Endodermal cell (in vitro differentiated cells): ENCODE data around the gene AP1B1. TPM values are rescaled to one million over a fixed set of nuclear protein-coding genes. Genes with fewer than 3 reads are reported as not detected.

ENCODE experiments used
- DNase-seq: peaks from one replicate; pipeline ENCODE4 v3.0.0-alpha.2; 2017
- H3K27ac ChIP-seq: 2 replicates; pipeline ENCODE4 v1.5.1; 2013; ENCODE audit warnings: mild to moderate bottlenecking, low read depth, low read length, moderate library complexity
- H3K27me3 ChIP-seq: 2 replicates; pipeline ENCODE4 v1.6.1; 2013; ENCODE audit warnings: mild to moderate bottlenecking, low read length, moderate library complexity; ENCODE audit not compliant: insufficient read depth, control insufficient read depth, poor library complexity, severe bottlenecking
- H3K36me3 ChIP-seq: 2 replicates; pipeline ENCODE4 v1.7.0; 2013; ENCODE audit warnings: mild to moderate bottlenecking, low read length, moderate library complexity; ENCODE audit not compliant: control insufficient read depth, insufficient read depth
- H3K4me1 ChIP-seq: one replicate; pipeline ENCODE4 v1.7.0; 2013; ENCODE audit warnings: low read length; ENCODE audit not compliant: control insufficient read depth, insufficient read depth
- H3K4me3 ChIP-seq: 2 replicates; pipeline ENCODE4 v1.5.1; 2013; ENCODE audit warnings: mild to moderate bottlenecking, low read length, moderate library complexity
- H3K9ac ChIP-seq: 2 replicates; pipeline ENCODE4 v1.6.1; 2013; ENCODE audit warnings: mild to moderate bottlenecking, low read length, moderate library complexity; ENCODE audit not compliant: poor library complexity, severe bottlenecking; ENCODE audit errors: extremely low read depth
- H3K9me3 ChIP-seq: 2 replicates; pipeline ENCODE4 v1.6.1; 2013; ENCODE audit warnings: mild to moderate bottlenecking, low read length, moderate library complexity; ENCODE audit not compliant: control insufficient read depth
- H3K27ac Mint-ChIP-seq: 2 replicates; pipeline ENCODE4 v1.8.0; 2020; ENCODE audit warnings: mixed read lengths
- H3K27me3 Mint-ChIP-seq: 2 replicates; pipeline ENCODE4 v1.8.0; 2021; ENCODE audit warnings: mild to moderate bottlenecking, mixed read lengths; ENCODE audit not compliant: insufficient read depth
- H3K36me3 Mint-ChIP-seq: 2 replicates; pipeline ENCODE4 v1.8.0; 2020; ENCODE audit warnings: low read depth, mixed read lengths
- H3K4me1 Mint-ChIP-seq: 2 replicates; pipeline ENCODE4 v1.8.0; 2020; ENCODE audit warnings: mixed read lengths
- H3K4me3 Mint-ChIP-seq: 2 replicates; pipeline ENCODE4 v1.8.0; 2020; ENCODE audit warnings: mild to moderate bottlenecking, moderate library complexity, mixed read lengths
- H3K9me3 Mint-ChIP-seq: 2 replicates; pipeline ENCODE4 v1.8.0; 2020; ENCODE audit warnings: mild to moderate bottlenecking, mixed read lengths
- whole genome bisulfite sequencing, 2 experiments: methylation state at CpG; one replicate each; pipeline versions ENCODE4 v1.1.5 to v1.1.7; 2013; ENCODE audit warnings: missing lambda C conversion rate in 2 of 2, mixed read lengths in 1 of 2; ENCODE audit not compliant: insufficient coverage in 1 of 2, insufficient read length in 1 of 2; 5-methylcytosine and 5-hydroxymethylcytosine counted together
- microRNA-seq: library from miRNA; unstranded; fragments of <30 nt; microRNA quantifications from one replicate; pipeline ENCODE4 v1.2.0, GENCODE V29; 2020; ENCODE audit warnings: borderline microRNAs expressed
- total RNA-seq, 2 donors: library from RNA; stranded (reverse); fragmentation: NEBNext Ultra II Directional in 1 of 2; extraction: Animal tissue kit (Norgen Biotek cat#: 25700) in 1 of 2; gene quantifications; 2 replicates in 1 of 2; 3 replicates in 1 of 2; pipeline ENCODE4 v1.2.1, GENCODE V29; 2021
- TF ChIP-seq, protein P1 (sequence below): fragments of 200-600 bp; sonication (generic); conservative IDR thresholded peaks from 2 replicates; pipeline ENCODE4 v1.5.0; 2021; ENCODE audit warnings: antibody characterized with exemption, mild to moderate bottlenecking

AP1B1 gene
- total RNA-seq, 2 donors from 2014 or later: 64.9 to 76.6 TPM

GRCh38 chr22:29284196-29284595 lies 104.2 kb downstream of the AP1B1 start:
- Histone ChIP-seq H3K4me1 (no peaks in the 10 kb centered on the region), H3K9ac (no peak overlapping the region), H3K36me3 (peaks cover 89% of the 10 kb centered on the region), H3K4me3 (no peak overlapping the region), H3K27ac (no peak overlapping the region), H3K27me3 (no peaks in the 10 kb centered on the region), H3K9me3 (no peaks in the 10 kb centered on the region)
- no peak for DNase-seq
- Mint-ChIP-seq H3K36me3 (peaks cover 93% of the 10 kb centered on the region), H3K4me3 (no peak overlapping the region), H3K4me1 (no peaks in the 10 kb centered on the region), H3K27me3 (no peaks in the 10 kb centered on the region), H3K9me3 (no peaks in the 10 kb centered on the region), H3K27ac (peak overlapping the region; percentile 72)
- TF ChIP-seq, protein P1, sequence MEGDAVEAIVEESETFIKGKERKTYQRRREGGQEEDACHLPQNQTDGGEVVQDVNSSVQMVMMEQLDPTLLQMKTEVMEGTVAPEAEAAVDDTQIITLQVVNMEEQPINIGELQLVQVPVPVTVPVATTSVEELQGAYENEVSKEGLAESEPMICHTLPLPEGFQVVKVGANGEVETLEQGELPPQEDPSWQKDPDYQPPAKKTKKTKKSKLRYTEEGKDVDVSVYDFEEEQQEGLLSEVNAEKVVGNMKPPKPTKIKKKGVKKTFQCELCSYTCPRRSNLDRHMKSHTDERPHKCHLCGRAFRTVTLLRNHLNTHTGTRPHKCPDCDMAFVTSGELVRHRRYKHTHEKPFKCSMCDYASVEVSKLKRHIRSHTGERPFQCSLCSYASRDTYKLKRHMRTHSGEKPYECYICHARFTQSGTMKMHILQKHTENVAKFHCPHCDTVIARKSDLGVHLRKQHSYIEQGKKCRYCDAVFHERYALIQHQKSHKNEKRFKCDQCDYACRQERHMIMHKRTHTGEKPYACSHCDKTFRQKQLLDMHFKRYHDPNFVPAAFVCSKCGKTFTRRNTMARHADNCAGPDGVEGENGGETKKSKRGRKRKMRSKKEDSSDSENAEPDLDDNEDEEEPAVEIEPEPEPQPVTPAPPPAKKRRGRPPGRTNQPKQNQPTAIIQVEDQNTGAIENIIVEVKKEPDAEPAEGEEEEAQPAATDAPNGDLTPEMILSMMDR: no peak
- 97 to 100% methylated on average over 2 to 3 of the region's 3 CpGs for WGBS, 2 experiments

- H3K27me3 Mint-ChIP-seq: no peaks in the 10 kb centered on the region
- H3K27ac Mint-ChIP-seq: no peak overlapping the region
- no peak overlapping the region for H3K9ac ChIP-seq
- H3K4me3 ChIP-seq: no peak overlapping the region
- H3K9me3 Mint-ChIP-seq: no peaks in the 10 kb centered on the region
- H3K4me3 Mint-ChIP-seq: no peak overlapping the region
- peaks cover 4% of the 10 kb centered on the region for H3K4me1 Mint-ChIP-seq
- no peak for DNase-seq
- no peaks in the 10 kb centered on the region for H3K4me1 ChIP-seq
- no peaks in the 10 kb centered on the region for H3K9me3 ChIP-seq
- peaks cover 88% of the 10 kb centered on the region for H3K36me3 ChIP-seq
- peaks cover 93% of the 10 kb centered on the region for H3K36me3 Mint-ChIP-seq
- TF ChIP-seq, protein P1: no peak
- 100% methylated on average over 1 of the region's 1 CpG for WGBS, 2 experiments
- H3K27ac ChIP-seq: no peak overlapping the region
- no peaks in the 10 kb centered on the region for H3K27me3 ChIP-seq
These were observed 110.4 kb downstream of the AP1B1 start for GRCh38 chr22:29277927-29278326.

Small RNA genes lying within 50 kb of the gene (microRNA-seq; reads per million reads assigned to microRNA genes)
- 2.2 reads per million, percentile 13 among the genes with 10 or more reads in this experiment for gene MIR3653

Other genes starting within 250 kb of the AP1B1 start
- 10 to 100 TPM; 19.8 to 41.8 TPM for gene EMID1, start 182.7 kb downstream of the AP1B1 start, total RNA-seq
- 10 to 100 TPM; 65.0 to 75.2 TPM for gene RHBDD3, start 120.6 kb downstream of the AP1B1 start, total RNA-seq
- 100 to 1,000 TPM; 295 to 352 TPM for gene EWSR1, start 120.3 kb downstream of the AP1B1 start, total RNA-seq
- gene GAS2L1, start 81.9 kb downstream of the AP1B1 start, total RNA-seq: 10 to 100 TPM; 22.2 to 24.9 TPM
- 1 to 10 TPM; 1.3 TPM for gene RASL10A, start 72.9 kb downstream of the AP1B1 start, total RNA-seq
- gene RFPL1, start 50.0 kb upstream of the AP1B1 start, total RNA-seq: not detected
- gene NEFH, start 91.6 kb upstream of the AP1B1 start, total RNA-seq: 1 to 10 TPM in 1 of 2 donors, under 1 TPM in 1; 0.92 to 1.7 TPM
- gene THOC5, start 165.2 kb upstream of the AP1B1 start, total RNA-seq: 10 to 100 TPM; 61.1 to 89.7 TPM
- 100 to 1,000 TPM; 155 to 229 TPM for gene NIPSNAP1, start 192.5 kb upstream of the AP1B1 start, total RNA-seq
- gene NF2, start 215.1 kb upstream of the AP1B1 start, total RNA-seq: 10 to 100 TPM; 45.7 to 51.4 TPM